DLD1 (cell line): Measurements from ENCODE around the gene FBXL16.

Experiments used
- in situ Hi-C: cut with HindIII; loops from 2 replicates; pipeline ENCODE4 v1.10.0; 2017; ENCODE audit warnings: low sequenced_read_pairs

The FBXL16 gene

DNA sequence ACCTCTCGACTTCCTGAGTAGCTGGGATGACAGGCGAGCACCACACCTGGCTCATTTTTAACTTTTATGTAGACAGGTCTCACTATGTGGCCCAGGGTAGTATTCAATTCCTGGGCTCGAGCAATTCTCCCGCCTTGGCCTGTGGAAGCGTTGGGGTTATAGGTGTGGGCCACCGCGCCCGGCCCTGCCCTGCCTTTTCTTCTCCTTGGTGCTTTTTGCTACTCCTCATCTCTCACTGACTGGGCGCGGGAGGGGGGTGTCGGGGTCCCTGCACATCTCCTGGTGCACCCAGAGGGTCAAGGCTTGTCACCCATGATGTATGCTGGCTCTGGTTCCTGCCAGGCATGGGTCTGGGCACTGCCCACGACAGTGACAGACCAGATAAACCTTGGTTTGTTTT, 61.0 kb downstream of the FBXL16 start:
- in situ Hi-C loops, result no loop called here

DNA sequence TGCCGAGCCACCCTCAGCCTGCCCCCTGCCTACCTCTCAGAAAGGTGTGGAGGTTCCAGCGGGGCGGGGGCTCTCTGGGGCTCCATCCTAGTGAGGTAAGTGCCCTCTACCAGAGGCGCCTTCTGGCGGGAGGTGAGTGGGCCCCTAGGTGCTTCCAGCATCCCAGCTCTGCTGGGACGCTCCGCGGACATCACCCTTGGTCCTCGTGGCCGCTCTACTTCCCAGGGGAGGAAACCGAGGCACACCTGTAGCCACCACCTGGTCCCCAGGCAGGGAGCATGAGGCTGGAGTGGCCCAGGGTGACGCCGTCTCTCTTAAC, 62.6 kb downstream of the FBXL16 start:
- in situ Hi-C loops, result no loop called here
